ENCODE results near the gene HOXA11. TPM values are rescaled to one million over a fixed set of nuclear protein-coding genes. Genes with fewer than 3 reads are reported as not detected.
A peak's percentile ranks its signal among the peaks of the same experiment; 100 is the strongest.

HOXA11 gene
- total RNA-seq, 1 donor from 2014 or later = not detected

- H3K4me3 Mint-ChIP-seq (ENCODE audit: unreplicated experiment) = no peak overlapping the region
- no peak for TF ChIP-seq CTCF (IDR thresholded peaks at IDR 0.05)
- peaks cover 76% of the 10 kb centered on the region for H3K27me3 Mint-ChIP-seq (ENCODE audit: unreplicated experiment)
- peaks cover 14% of the 10 kb centered on the region for H3K4me1 Mint-ChIP-seq (ENCODE audit: unreplicated experiment)
- H3K9me3 Mint-ChIP-seq (ENCODE audit: unreplicated experiment) = no peaks in the 10 kb centered on the region
- peaks cover 2% of the 10 kb centered on the region for H3K36me3 Mint-ChIP-seq (ENCODE audit: unreplicated experiment)
- no peak overlapping the region for H3K27ac Mint-ChIP-seq (ENCODE audit: unreplicated experiment)
- no peak for DNase-seq (ENCODE audit: extremely low spot score, unreplicated experiment)
These were observed 14.4 kb downstream of the HOXA11 start for GRCh38 chr7:27170426-27171324.

GRCh38 chr7:27169658-27170425 is 15.2 kb downstream of the HOXA11 start:
- Mint-ChIP-seq H3K4me1 (ENCODE audit: unreplicated experiment) (peaks cover 14% of the 10 kb centered on the region), H3K36me3 (ENCODE audit: unreplicated experiment) (peaks cover 2% of the 10 kb centered on the region), H3K27me3 (ENCODE audit: unreplicated experiment) (peaks cover 73% of the 10 kb centered on the region), H3K27ac (ENCODE audit: unreplicated experiment) (no peak overlapping the region), H3K9me3 (ENCODE audit: unreplicated experiment) (no peaks in the 10 kb centered on the region), H3K4me3 (ENCODE audit: unreplicated experiment) (peak overlapping the region; percentile 32)
- no peak for TF ChIP-seq CTCF (IDR thresholded peaks at IDR 0.05)
- DNase-seq (ENCODE audit: extremely low spot score, unreplicated experiment) = no peak

GRCh38 chr7:27168265-27168947 is 16.6 kb downstream of the HOXA11 start:
- H3K36me3 Mint-ChIP-seq (ENCODE audit: unreplicated experiment) = peaks cover 2% of the 10 kb centered on the region
- no peaks in the 10 kb centered on the region for H3K9me3 Mint-ChIP-seq (ENCODE audit: unreplicated experiment)
- H3K4me1 Mint-ChIP-seq (ENCODE audit: unreplicated experiment) = peaks cover 13% of the 10 kb centered on the region
- H3K27ac Mint-ChIP-seq (ENCODE audit: unreplicated experiment) = no peak overlapping the region
- DNase-seq (ENCODE audit: extremely low spot score, unreplicated experiment) = no peak
- no peak overlapping the region for H3K4me3 Mint-ChIP-seq (ENCODE audit: unreplicated experiment)
- peaks cover 80% of the 10 kb centered on the region for H3K27me3 Mint-ChIP-seq (ENCODE audit: unreplicated experiment)
- TF ChIP-seq CTCF (IDR thresholded peaks at IDR 0.05) = no peak

- Mint-ChIP-seq H3K36me3 (ENCODE audit: unreplicated experiment) (peaks cover 2% of the 10 kb centered on the region), H3K27me3 (ENCODE audit: unreplicated experiment) (peaks cover 83% of the 10 kb centered on the region), H3K4me1 (ENCODE audit: unreplicated experiment) (peaks cover 12% of the 10 kb centered on the region), H3K9me3 (ENCODE audit: unreplicated experiment) (no peaks in the 10 kb centered on the region), H3K27ac (ENCODE audit: unreplicated experiment) (no peak overlapping the region), H3K4me3 (ENCODE audit: unreplicated experiment) (no peak overlapping the region)
- no peak for TF ChIP-seq CTCF (IDR thresholded peaks at IDR 0.05)
- DNase-seq (ENCODE audit: extremely low spot score, unreplicated experiment) = no peak
These were observed 17.1 kb downstream of the HOXA11 start for GRCh38 chr7:27167916-27168264.
